Measurements from ENCODE around the gene HNF1B.

Gene HNF1B

GRCh38 chr17:37662353-37662752, 82.5 kb downstream of the HNF1B start:
- no peak for DNase-seq

- no peak for DNase-seq
Measured at GRCh38 chr17:37661400-37662014, 83.4 kb downstream of the HNF1B start.

- no peak for DNase-seq
Measured at GRCh38 chr17:37659925-37660324, 84.9 kb downstream of the HNF1B start.

GRCh38 chr17:37657202-37657601, 87.7 kb downstream of the HNF1B start:
- DNase-seq: no peak

- DNase-seq: no peak
Measured at GRCh38 chr17:37651849-37652248, 93.0 kb downstream of the HNF1B start.

- DNase-seq: peak; percentile 13
Measured at GRCh38 chr17:37650419-37651003, 94.3 kb downstream of the HNF1B start.

GRCh38 chr17:37648555-37648954, 96.3 kb downstream of the HNF1B start:
- DNase-seq: peak; percentile 18

- no peak for DNase-seq
Measured at GRCh38 chr17:37647856-37648255, 97.0 kb downstream of the HNF1B start.

- DNase-seq: no peak
Measured at GRCh38 chr17:37643869-37644268, 101.0 kb downstream of the HNF1B start.

- peak; percentile 76 for DNase-seq
Measured at GRCh38 chr17:37643118-37643766, 101.6 kb downstream of the HNF1B start, which contains the start of gene DDX52. Gene DDX52, minus strand, starts transcription at chr17:37643446. Its CDS starts 26 bp downstream, at chr17:37643420.

- DNase-seq: peak; percentile 18
Measured at GRCh38 chr17:37642681-37643080, 102.2 kb downstream of the HNF1B start.

- no peak for DNase-seq
Measured at GRCh38 chr17:37640015-37640414, 104.8 kb downstream of the HNF1B start.

GRCh38 chr17:37637956-37638355, 106.9 kb downstream of the HNF1B start:
- no peak for DNase-seq

Data from amniotic stem cell (primary cell).